ENCODE data around the gene ZNF32.
"Not testable (repeated sequence)": the region's sequence is repeated elsewhere in the genome, so short reads cannot be mapped to it uniquely, and the experiment has no call there.

ZNF32 gene

GRCh38 chr10:43623351-43623750, 25.3 kb downstream of the ZNF32 start:
- DNase-seq: no peak

DNA sequence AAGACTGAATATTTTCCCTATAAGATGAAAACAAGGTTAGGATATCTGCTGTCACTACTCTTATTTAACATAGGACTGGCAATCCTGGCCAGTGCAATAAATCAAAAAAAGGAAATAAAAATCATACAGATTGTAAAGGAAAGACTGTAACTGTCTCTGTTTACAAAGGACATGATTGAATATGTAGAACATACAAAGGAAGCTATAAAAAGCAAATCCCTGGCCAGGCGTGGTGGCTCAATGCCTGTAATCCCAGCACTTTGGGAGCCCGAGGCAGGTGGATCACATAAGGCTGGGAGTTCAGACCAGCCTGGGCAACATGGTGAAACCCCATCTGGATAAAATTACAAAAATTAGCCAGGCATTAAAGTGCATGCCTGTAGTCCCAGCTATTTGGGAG, 26.6 kb downstream of the ZNF32 start:
- no peak for DNase-seq

GRCh38 chr10:43619368-43619767, 29.3 kb downstream of the ZNF32 start:
- DNase-seq: no peak

DNA sequence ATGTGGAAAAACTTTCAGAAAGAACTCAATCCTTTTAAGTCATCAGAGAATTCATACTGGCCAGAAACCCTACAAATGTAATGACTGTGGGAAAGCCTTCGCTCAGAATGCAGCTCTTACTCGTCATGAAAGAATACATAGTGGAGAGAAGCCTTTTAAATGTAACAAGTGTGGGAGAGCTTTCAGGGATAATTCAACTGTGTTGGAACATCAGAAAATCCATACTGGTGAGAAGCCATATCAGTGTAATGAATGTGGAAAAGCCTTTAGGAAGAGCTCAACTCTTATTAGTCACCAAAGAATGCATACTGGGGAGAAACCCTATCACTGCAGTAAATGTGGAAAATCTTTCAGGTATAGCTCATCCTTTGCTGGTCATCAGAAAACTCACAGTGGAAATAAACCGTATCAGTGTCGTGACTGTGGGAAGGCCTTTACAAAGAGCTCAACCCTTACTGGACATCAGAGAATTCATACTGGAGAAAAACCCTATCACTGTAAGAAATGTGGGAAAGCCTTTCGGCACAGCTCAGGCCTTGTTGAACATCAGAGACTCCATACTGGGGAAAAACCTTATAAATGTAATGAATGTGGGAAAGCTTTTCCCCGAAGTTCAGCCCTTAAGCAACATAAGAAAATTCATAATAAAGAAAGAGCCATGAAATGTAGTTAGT, 31.8 kb downstream of the ZNF32 start:
- no peak for DNase-seq

GRCh38 chr10:43610636-43611035, 38.0 kb downstream of the ZNF32 start:
- DNase-seq: no peak

DNA sequence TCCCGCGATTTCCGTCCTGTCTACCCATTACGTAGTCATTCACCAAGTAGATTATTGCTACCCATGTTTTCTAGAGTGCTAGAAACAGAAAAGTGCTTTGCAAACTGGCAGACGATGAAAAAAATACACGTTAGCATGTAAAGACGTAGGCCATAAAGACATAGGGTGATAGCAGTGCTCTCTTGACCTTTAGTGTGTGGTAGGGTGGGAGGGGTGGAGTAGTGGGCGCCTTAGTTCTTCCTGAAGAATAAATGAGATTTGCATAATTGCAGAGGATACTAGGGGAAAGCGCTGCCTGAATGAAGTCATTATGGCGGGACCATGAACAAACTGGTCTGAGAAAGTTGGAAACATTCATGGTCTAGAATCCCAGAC, 41.5 kb downstream of the ZNF32 start:
- no peak for DNase-seq

- DNase-seq: peak; percentile 75
Observed at GRCh38 chr10:43606323-43607198, 42.1 kb downstream of the ZNF32 start, which contains the start of gene ZNF485. TSS of gene ZNF485 (plus strand) at chr10:43606438. CDS start at chr10:43607051, 613 bp downstream.

DNA sequence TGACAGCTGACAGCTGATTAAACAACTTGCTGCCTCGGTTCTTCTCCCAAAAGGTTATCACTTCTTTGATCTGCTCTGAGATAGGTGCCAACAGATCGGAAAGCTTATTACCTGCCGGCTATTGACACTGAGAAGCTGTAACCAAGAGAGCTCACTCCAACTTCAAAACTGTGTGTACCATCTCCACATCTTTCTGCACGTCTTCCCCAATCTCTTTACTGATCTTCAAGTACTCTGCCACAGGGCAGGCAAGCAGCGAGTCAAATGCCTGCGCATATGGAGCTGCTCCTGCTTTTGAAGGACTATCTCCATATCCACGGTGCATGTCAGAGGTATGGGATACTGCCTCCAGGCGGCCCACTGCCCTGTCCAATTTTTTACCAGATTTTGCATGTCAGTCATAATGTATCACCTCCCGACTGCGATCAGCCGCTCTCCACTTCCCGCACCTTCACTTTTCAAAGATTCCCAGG, 42.8 kb downstream of the ZNF32 start:
- peak; percentile 37 for DNase-seq

DNA sequence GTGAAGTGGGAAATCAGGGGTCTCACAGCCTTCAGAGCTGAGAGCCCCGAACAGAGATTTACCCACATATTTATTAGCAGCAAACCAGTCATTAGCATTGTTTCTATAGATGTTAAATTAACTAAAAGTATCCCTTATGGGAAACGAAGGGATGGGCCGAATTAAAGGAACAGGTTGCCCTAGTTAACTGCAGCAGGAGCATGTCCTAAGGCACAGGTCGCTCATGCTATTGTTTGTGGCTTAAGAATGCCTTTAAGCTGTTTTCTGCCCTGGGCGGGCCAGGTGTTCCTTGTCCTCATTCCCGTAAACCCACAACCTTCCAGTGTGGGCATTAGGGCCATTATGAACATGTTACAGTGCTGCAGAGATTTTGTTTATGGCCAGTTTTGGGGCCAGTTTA, 47.1 kb downstream of the ZNF32 start:
- not testable (repeated sequence) for DNase-seq

GRCh38 chr10:43599333-43599732, 49.3 kb downstream of the ZNF32 start:
- DNase-seq: no peak

DNA sequence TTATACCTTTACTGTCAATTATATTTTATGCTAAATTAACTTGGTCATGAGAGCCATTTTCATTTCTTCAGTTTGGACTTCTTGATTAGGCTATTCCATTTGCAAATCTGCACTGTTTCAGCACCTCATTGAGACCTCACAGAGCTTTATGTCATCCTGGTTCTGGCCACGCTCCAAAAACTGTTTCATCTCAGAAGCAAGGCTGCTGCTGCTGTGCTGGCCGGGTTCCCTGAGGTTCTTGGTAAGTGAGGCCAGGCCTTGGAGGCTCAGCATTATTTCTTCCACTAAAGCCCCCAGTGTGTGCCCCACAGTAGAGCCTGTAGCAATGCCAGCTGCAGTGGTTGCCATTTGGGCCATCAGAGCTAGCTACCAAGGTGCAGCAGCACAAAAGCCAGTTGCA, 50.2 kb downstream of the ZNF32 start:
- DNase-seq: no peak

DNA sequence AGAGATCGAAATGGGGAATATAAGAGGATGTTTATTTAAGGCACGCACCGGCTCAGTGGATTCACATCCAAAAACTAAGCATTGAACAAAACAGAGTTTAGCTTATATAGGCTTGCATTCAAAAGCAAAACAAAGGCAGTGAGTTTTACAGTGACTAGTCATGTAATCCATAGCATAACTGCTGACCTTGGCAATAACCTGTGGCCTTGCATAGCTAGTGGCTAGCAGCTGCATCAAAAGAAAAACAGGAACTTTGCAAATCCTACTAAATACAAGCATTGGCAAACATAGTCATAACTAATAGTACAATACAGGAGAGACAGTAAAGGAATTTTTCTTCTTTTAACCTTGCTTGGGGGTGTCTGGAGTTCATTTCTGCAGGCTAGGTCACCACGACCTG, 52.1 kb downstream of the ZNF32 start:
- DNase-seq: no peak

- no peak for DNase-seq
Observed at GRCh38 chr10:43595739-43596298, 52.9 kb downstream of the ZNF32 start.

- DNase-seq: peak; percentile 37
Observed at GRCh38 chr10:43594944-43595589, 53.6 kb downstream of the ZNF32 start.

Measured in activated CD4-positive, CD25-positive, alpha-beta regulatory T cell treated with anti-CD3 and anti-CD28 coated beads, Interleukin-2, amount 50 U/mL, for 72 hours (primary cell).